Measurements from ENCODE around the gene ARHGAP18.
A peak's percentile ranks its signal among the peaks of the same experiment; 100 is the strongest.

The ARHGAP18 gene

DNA sequence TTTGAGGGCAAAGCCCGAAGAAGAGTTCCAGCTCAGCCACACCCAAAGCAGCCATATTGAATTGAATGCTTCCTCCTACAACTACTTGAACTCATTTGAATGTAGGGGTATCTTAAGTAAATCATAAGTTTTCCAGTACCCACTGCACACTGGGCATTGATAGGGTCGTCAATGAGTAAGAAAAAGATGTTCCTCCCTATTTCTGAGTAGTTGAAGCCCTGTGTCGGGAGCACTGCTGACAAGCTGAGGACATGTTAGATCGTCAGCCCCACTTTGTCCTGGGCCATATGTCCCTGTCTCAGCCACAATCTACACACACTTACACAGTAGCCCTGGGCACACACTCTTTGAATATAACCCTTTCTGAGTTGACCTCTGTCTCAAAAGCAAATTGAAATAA, 105.7 kb downstream of the ARHGAP18 start:
- Histone ChIP-seq H3K79me2 (ENCODE audit: control insufficient read depth, insufficient read depth, low read length, unreplicated experiment) (no peaks in the 10 kb centered on the region), H3K36me3 (ENCODE audit: insufficient read depth, low read length) (no peaks in the 10 kb centered on the region; the same call in 1 of the 2 replicates), H2AFZ (ENCODE audit: low read length, unreplicated experiment) (no peak overlapping the region), H3K4me3 (ENCODE audit: low read depth, low read length) (no peak overlapping the region), H3K27me3 (ENCODE audit: insufficient read depth, low read length) (no peaks in the 10 kb centered on the region), H3K4me1 (ENCODE audit: control insufficient read depth, insufficient read depth, low read length, unreplicated experiment) (peaks cover 22% of the 10 kb centered on the region), H3K27ac (ENCODE audit: low read depth, low read length) (no peak overlapping the region)

DNA sequence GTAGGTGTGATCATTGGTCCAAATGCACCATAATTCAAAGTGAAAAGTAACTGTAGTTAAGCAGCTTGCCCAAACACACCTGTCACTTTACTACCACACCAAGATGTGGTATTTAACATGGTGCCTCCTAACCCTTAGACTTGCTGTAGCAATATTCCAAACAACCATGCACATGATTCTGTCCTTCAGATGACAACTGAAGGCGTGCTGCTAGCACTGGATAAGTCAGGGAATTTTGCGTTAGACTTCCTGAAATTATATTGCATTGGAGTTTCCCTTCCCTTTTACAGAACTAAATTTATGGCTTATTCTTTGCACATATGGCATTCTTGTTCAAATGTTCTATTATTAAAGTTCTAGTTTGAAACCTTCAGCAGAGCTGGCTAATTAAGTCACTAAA, 106.2 kb downstream of the ARHGAP18 start:
- no peak overlapping the region for H3K27ac ChIP-seq (ENCODE audit: low read depth, low read length)
- H2AFZ ChIP-seq (ENCODE audit: low read length, unreplicated experiment), result no peak overlapping the region
- H3K36me3 ChIP-seq (ENCODE audit: insufficient read depth, low read length), result no peaks in the 10 kb centered on the region; the same call in 1 of the 2 replicates
- no peaks in the 10 kb centered on the region for H3K27me3 ChIP-seq (ENCODE audit: insufficient read depth, low read length)
- H3K4me1 ChIP-seq (ENCODE audit: control insufficient read depth, insufficient read depth, low read length, unreplicated experiment), result peaks cover 20% of the 10 kb centered on the region
- H3K79me2 ChIP-seq (ENCODE audit: control insufficient read depth, insufficient read depth, low read length, unreplicated experiment), result no peaks in the 10 kb centered on the region
- no peak overlapping the region for H3K4me3 ChIP-seq (ENCODE audit: low read depth, low read length)

DNA sequence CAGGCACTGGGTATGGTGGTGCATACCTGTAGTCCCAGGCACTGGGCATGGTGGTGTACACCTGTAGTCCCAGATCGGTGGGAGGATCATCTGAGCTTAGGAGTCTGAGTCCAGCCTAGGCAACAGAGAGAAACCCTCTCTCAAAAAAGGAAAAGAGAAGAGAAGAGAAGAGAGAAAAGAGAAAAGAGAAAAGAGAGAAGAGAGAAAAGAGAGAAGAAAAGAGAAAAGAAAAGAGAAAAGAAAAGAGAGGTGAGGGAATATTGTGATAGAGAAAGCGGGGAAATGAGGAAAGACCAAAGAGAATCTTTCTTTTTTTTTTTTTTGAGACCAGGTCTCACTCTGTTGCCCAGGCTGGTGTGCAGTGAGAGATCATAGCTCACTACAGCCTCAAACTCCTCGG, 108.7 kb downstream of the ARHGAP18 start:
- Histone ChIP-seq H2AFZ (ENCODE audit: low read length, unreplicated experiment) (no peak overlapping the region), H3K79me2 (ENCODE audit: control insufficient read depth, insufficient read depth, low read length, unreplicated experiment) (no peaks in the 10 kb centered on the region), H3K27ac (ENCODE audit: low read depth, low read length) (no peak overlapping the region), H3K27me3 (ENCODE audit: insufficient read depth, low read length) (no peaks in the 10 kb centered on the region), H3K4me3 (ENCODE audit: low read depth, low read length) (no peak overlapping the region), H3K4me1 (ENCODE audit: control insufficient read depth, insufficient read depth, low read length, unreplicated experiment) (peaks cover 4% of the 10 kb centered on the region), H3K36me3 (ENCODE audit: insufficient read depth, low read length) (no peaks in the 10 kb centered on the region)

DNA sequence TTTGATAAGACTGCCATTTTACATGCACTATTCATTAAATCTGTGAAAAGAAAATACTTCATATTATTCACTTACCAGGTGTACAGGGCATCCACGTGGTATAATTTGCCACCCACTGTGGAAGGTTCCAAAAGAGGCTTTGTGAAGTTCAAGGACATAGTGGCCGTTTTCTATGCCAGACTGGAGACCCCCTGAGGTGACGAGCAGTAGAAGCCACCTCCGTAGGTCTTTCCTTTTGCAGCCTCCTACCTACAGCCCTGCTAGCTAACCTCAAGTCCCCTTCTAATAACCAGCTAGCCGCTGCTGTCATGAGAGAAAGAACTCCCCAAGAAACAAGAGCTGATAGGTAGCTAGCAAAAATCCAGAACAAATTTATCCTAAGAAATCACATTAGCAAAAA, 110.5 kb downstream of the ARHGAP18 start:
- Histone ChIP-seq H3K4me3 (ENCODE audit: low read depth, low read length) (no peak overlapping the region), H3K27me3 (ENCODE audit: insufficient read depth, low read length) (no peaks in the 10 kb centered on the region), H3K27ac (ENCODE audit: low read depth, low read length) (no peak overlapping the region), H3K36me3 (ENCODE audit: insufficient read depth, low read length) (peaks cover 8% of the 10 kb centered on the region; the same call in 1 of the 2 replicates), H2AFZ (ENCODE audit: low read length, unreplicated experiment) (no peak overlapping the region), H3K79me2 (ENCODE audit: control insufficient read depth, insufficient read depth, low read length, unreplicated experiment) (no peaks in the 10 kb centered on the region), H3K4me1 (ENCODE audit: control insufficient read depth, insufficient read depth, low read length, unreplicated experiment) (peaks cover 4% of the 10 kb centered on the region)

DNA sequence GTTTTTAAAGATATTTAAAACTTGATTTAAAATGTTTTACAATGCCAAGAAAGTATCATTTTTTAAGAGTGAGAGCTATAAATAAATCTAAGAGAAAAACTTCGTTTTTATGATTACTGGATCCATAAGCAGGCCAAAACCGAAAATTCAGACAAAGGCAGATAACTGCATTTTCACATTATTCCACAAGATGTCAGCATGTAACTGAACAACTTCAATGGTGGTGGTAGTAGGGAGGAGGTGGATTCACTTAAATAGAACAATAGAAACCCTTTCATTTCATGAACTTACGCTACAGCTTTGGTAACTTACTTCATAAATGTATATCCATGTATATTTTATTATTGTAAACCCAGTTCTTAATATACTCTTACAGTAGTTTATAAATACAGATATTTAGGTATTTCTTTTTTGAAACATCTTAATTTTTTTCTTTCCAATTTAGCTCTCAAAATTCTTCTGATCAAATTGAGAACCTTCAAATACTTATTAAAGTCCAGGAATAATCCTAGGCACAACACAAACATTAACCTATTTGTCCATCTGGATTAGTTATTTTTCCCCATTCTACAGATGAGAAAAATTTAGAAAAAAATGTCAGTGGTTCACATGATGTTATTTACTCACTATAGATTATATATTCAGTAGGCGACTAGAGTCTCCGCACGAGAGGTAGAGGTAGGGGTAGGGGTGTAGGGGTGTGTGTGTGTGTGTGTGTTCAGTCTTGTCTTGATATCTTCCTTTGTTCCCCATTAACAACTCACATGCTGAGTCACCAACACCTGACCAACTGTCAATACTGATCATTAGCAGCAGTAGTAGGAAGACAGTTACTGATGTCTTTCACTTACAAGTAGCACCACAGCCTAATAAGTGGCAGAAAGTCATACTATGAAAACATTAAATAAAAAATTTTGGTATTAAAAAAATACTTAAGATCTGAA, 111.5 kb downstream of the ARHGAP18 start:
- Histone ChIP-seq H3K36me3 (ENCODE audit: insufficient read depth, low read length) (peaks cover 14% of the 10 kb centered on the region; the same call in 1 of the 2 replicates), H3K27ac (ENCODE audit: low read depth, low read length) (no peak overlapping the region), H3K4me3 (ENCODE audit: low read depth, low read length) (no peak overlapping the region), H3K79me2 (ENCODE audit: control insufficient read depth, insufficient read depth, low read length, unreplicated experiment) (no peaks in the 10 kb centered on the region), H3K4me1 (ENCODE audit: control insufficient read depth, insufficient read depth, low read length, unreplicated experiment) (peaks cover 4% of the 10 kb centered on the region), H3K27me3 (ENCODE audit: insufficient read depth, low read length) (no peaks in the 10 kb centered on the region), H2AFZ (ENCODE audit: low read length, unreplicated experiment) (no peak overlapping the region)

DNA sequence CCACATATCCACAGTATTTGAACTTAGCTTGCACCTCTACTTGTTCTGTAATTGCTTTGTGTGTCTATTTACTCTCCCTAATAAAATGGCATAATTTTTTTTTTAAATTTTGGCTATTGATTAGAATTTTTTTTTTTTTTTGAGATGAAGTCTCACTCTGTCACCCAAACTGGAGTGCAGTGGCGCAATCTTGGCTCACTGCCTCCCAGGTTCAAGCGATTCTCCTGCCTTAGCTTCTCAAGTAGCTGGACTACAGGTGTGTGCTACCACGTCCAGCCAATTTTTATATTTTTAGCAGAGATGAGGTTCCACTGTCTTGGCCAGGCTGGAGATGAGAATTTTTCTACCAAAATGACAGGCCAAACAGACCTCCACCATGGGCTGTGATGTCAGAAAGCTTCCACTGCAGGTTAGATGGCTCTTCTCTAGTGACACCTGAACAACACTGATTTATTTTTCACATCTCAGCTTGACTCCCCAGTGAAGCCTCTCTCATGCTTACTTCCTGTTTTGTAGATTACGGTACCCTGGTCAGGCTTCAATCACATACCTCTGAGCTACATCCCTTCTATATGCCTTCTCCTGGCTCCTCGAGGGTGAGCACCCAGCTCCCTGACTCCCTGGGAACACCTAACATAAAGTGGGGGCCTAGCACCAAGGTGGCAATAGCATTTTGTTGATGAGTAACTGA, 112.8 kb downstream of the ARHGAP18 start:
- no peak overlapping the region for H3K27ac ChIP-seq (ENCODE audit: low read depth, low read length)
- H3K4me3 ChIP-seq (ENCODE audit: low read depth, low read length), result no peak overlapping the region
- peaks cover 13% of the 10 kb centered on the region for H3K4me1 ChIP-seq (ENCODE audit: control insufficient read depth, insufficient read depth, low read length, unreplicated experiment)
- H2AFZ ChIP-seq (ENCODE audit: low read length, unreplicated experiment), result no peak overlapping the region
- H3K27me3 ChIP-seq (ENCODE audit: insufficient read depth, low read length), result no peaks in the 10 kb centered on the region
- no peaks in the 10 kb centered on the region for H3K79me2 ChIP-seq (ENCODE audit: control insufficient read depth, insufficient read depth, low read length, unreplicated experiment)
- H3K36me3 ChIP-seq (ENCODE audit: insufficient read depth, low read length), result peaks cover 22% of the 10 kb centered on the region; the same call in 1 of the 2 replicates

DNA sequence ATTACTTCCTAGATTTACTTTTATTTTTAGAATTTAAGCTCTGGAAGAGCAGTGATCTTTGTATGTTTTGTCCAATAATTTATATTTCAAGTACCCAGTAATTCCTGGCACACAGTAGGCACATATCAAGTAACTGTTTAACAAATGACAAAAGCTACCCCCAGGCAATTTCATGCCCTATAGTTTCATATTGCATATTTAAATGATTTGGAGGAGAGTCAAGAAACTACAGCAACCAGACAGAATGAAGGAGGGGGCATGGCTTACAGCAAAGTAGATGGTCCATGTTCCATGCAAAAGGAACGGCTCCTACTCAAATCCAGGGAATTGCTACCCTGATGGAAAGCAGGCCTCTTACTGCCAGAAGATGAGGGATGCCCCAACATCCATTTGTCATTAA, 113.5 kb downstream of the ARHGAP18 start:
- peaks cover 28% of the 10 kb centered on the region; the same call in 1 of the 2 replicates for H3K36me3 ChIP-seq (ENCODE audit: insufficient read depth, low read length)
- no peak overlapping the region for H3K4me3 ChIP-seq (ENCODE audit: low read depth, low read length)
- no peaks in the 10 kb centered on the region for H3K79me2 ChIP-seq (ENCODE audit: control insufficient read depth, insufficient read depth, low read length, unreplicated experiment)
- peaks cover 18% of the 10 kb centered on the region for H3K4me1 ChIP-seq (ENCODE audit: control insufficient read depth, insufficient read depth, low read length, unreplicated experiment)
- H3K27ac ChIP-seq (ENCODE audit: low read depth, low read length), result no peak overlapping the region
- H2AFZ ChIP-seq (ENCODE audit: low read length, unreplicated experiment), result no peak overlapping the region
- H3K27me3 ChIP-seq (ENCODE audit: insufficient read depth, low read length), result no peaks in the 10 kb centered on the region

DNA sequence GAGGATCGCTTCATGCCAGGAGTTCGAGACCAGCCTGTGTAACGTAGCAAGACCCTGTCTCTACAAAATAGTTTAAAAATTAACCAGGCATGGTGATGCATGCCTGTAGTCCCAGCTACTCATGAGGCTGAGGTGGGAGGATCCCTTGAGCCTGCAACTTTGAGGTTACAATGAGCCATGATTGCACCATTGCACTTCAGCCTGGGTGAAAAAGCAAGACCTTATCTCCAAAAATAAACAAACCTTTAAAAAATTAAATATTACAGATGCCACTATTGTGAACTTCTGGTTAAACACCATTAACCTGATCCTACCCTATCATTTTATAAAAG, 116.8 kb downstream of the ARHGAP18 start:
- H3K27me3 ChIP-seq (ENCODE audit: insufficient read depth, low read length), result no peaks in the 10 kb centered on the region
- no peak overlapping the region for H2AFZ ChIP-seq (ENCODE audit: low read length, unreplicated experiment)
- H3K79me2 ChIP-seq (ENCODE audit: control insufficient read depth, insufficient read depth, low read length, unreplicated experiment), result no peaks in the 10 kb centered on the region
- H3K4me1 ChIP-seq (ENCODE audit: control insufficient read depth, insufficient read depth, low read length, unreplicated experiment), result peaks cover 31% of the 10 kb centered on the region
- H3K4me3 ChIP-seq (ENCODE audit: low read depth, low read length), result no peak overlapping the region
- peaks cover 29% of the 10 kb centered on the region; the same call in 1 of the 2 replicates for H3K36me3 ChIP-seq (ENCODE audit: insufficient read depth, low read length)
- no peak overlapping the region for H3K27ac ChIP-seq (ENCODE audit: low read depth, low read length)

DNA sequence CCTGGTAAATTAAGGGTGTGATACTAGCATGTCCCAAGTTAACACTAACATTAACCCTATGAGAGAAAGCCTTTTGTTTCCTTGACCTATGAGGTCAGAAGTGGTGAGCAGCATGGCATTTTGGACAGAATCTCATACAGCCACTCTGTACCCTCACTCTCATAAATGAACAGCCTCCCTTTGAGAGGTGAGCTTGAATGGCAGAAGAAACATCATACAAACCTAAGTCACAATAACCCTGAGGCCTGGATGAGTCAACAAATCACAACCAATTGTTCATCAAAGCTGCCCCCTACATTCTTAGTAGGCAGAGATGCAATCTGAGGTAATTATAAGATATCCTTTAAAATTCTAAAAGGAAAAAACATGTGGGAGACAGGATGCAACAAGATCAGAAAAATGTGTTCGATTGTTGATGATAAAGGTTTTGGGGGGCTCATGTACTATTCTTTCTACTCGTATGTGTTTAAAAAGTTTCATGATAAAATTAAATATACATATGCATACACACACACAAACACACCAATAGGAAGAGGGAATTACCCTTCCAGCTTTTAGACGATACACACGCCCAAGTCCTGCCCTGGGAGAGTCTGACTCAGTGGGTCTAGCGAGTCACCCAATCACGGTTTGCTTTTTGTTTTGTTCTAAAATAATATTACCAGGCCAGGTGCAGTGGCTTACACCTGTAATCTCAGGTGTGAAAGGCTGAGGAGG, 117.3 kb downstream of the ARHGAP18 start:
- Histone ChIP-seq H2AFZ (ENCODE audit: low read length, unreplicated experiment) (no peak overlapping the region), H3K36me3 (ENCODE audit: insufficient read depth, low read length) (peaks cover 29% of the 10 kb centered on the region; the same call in 1 of the 2 replicates), H3K4me3 (ENCODE audit: low read depth, low read length) (no peak overlapping the region), H3K79me2 (ENCODE audit: control insufficient read depth, insufficient read depth, low read length, unreplicated experiment) (no peaks in the 10 kb centered on the region), H3K27me3 (ENCODE audit: insufficient read depth, low read length) (no peaks in the 10 kb centered on the region), H3K4me1 (ENCODE audit: control insufficient read depth, insufficient read depth, low read length, unreplicated experiment) (peaks cover 31% of the 10 kb centered on the region), H3K27ac (ENCODE audit: low read depth, low read length) (no peak overlapping the region)

DNA sequence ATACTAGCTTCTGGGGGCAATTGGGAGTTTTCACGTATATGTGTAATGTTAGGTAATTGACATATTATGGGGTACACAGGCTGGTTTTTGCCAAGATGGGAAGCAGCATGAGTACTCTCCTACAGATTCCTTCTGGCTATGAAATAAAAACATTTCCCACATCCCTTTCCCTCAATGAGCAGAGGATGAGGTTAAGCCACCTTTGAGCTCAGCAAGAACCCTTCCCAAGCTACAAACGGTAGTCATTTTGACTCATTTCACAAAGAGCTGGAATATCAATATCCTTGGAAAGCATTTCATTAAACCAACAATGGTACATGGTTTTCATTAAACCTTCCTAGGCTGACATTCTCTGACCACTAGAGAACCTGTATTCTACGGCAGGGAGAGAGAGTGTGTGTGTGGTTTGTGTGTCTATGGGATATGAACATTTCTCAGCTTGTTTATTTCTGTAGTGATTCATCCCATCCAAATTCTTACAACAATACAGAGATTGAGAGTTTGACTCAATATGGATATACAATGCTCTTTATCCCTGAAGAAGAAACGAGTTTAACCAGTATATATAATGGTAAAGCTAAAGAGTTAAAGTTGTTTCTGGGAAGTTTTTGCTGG, 119.5 kb downstream of the ARHGAP18 start:
- peaks cover 34% of the 10 kb centered on the region; the same call in 1 of the 2 replicates for H3K36me3 ChIP-seq (ENCODE audit: insufficient read depth, low read length)
- peak overlapping the region; percentile 52 for H3K27ac ChIP-seq (ENCODE audit: low read depth, low read length)
- H2AFZ ChIP-seq (ENCODE audit: low read length, unreplicated experiment), result no peak overlapping the region
- H3K4me1 ChIP-seq (ENCODE audit: control insufficient read depth, insufficient read depth, low read length, unreplicated experiment), result peaks cover 43% of the 10 kb centered on the region
- H3K79me2 ChIP-seq (ENCODE audit: control insufficient read depth, insufficient read depth, low read length, unreplicated experiment), result no peaks in the 10 kb centered on the region
- peak overlapping the region; percentile 5; the same call in 1 of the 2 replicates for H3K4me3 ChIP-seq (ENCODE audit: low read depth, low read length)
- H3K27me3 ChIP-seq (ENCODE audit: insufficient read depth, low read length), result no peaks in the 10 kb centered on the region

Measured in ACC112 (cell line).